OCI-LY7 (cell line): ENCODE results near the gene AMOTL2.

Experiments
- EZH2phosphoT487 ChIP-seq: fragments of 200-600 bp; sonication (generic); IDR thresholded peaks from 2 replicates; pipeline ENCODE4 v1.6.1; 2018; ENCODE audit warnings: low read depth, borderline replicate concordance, mild to moderate bottlenecking, mixed run types, antibody characterized with exemption, low read length, moderate library complexity, mixed read lengths
- TF ChIP-seq, protein P1 (sequence below): fragments of 200-600 bp; sonication (generic); conservative IDR thresholded peaks from 2 replicates; pipeline ENCODE4 v1.5.1; 2014; ENCODE audit warnings: mild to moderate bottlenecking, antibody characterized with exemption, low read length, moderate library complexity, mixed read lengths

DNA sequence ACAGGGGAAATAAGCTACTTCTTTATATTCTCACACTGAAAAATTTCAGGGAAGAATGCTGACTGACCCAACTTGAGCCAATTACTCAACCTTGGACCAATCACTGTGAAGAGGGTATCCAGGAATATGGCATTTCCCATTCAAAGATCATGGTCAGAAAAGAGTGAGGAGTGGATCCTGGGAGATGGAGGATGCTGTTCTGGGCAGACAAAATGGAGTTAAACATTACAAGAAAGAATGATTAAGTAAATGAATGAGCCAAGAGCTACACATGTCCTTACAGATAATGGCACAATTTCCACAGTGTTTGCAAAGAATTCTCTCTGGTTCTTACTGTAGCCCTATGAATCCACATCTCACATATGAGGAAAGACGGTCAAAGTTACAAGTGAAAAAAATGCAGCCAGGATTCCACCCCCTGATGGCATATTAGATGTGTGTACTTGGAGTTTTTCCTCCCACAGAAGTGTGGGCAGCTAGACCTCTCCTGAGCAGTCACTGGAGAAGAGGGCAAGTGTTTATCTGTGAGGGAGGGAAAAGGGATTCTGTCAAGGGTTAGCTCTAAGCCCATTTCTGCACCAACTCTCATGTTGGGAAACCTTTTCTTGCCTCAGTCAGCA is 33.8 kb downstream of the AMOTL2 start:
- TF ChIP-seq, protein P1, sequence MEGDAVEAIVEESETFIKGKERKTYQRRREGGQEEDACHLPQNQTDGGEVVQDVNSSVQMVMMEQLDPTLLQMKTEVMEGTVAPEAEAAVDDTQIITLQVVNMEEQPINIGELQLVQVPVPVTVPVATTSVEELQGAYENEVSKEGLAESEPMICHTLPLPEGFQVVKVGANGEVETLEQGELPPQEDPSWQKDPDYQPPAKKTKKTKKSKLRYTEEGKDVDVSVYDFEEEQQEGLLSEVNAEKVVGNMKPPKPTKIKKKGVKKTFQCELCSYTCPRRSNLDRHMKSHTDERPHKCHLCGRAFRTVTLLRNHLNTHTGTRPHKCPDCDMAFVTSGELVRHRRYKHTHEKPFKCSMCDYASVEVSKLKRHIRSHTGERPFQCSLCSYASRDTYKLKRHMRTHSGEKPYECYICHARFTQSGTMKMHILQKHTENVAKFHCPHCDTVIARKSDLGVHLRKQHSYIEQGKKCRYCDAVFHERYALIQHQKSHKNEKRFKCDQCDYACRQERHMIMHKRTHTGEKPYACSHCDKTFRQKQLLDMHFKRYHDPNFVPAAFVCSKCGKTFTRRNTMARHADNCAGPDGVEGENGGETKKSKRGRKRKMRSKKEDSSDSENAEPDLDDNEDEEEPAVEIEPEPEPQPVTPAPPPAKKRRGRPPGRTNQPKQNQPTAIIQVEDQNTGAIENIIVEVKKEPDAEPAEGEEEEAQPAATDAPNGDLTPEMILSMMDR = no peak
- no peak for TF ChIP-seq EZH2phosphoT487
